Thyroid gland (tissue), 4 donors: Measurements from ENCODE around the gene MTF1. TPM values are rescaled to one million over a fixed set of nuclear protein-coding genes. Genes with fewer than 3 reads are reported as not detected.
"Not testable (repeated sequence)": the region's sequence is repeated elsewhere in the genome, so short reads cannot be mapped to it uniquely, and the experiment has no call there.

Experiments
- DNase-seq, 2 donors: peaks; one replicate each; pipeline ENCODE4 v3.0.0-alpha.2; 2019
- H3K27ac ChIP-seq, 3 donors: fragments of 200-600 bp; sonication (generic); 1 replicate in 2 of 3; 2 replicates in 1 of 3; pipeline ENCODE4 v1.5.1; 2016 to 2019; ENCODE audit warnings: mild to moderate bottlenecking in 1 of 3, moderate library complexity in 1 of 3
- H3K27me3 ChIP-seq: fragments of 200-600 bp; sonication (generic); one replicate; pipeline ENCODE4 v1.5.1; 2019
- H3K36me3 ChIP-seq, 2 donors: fragments of 200-600 bp; sonication (generic); one replicate each; pipeline ENCODE4 v1.5.1; 2016 to 2019
- H3K4me1 ChIP-seq, 2 donors: fragments of 200-600 bp; sonication (generic); one replicate each; pipeline ENCODE4 v1.5.1; 2017 to 2019
- H3K4me3 ChIP-seq, 3 donors: fragments of 200-600 bp; sonication (generic); replicated peaks in 1 of 3; 1 replicate in 2 of 3; 2 replicates in 1 of 3; pipeline ENCODE4 v1.5.1; 2016; ENCODE audit warnings: mild to moderate bottlenecking in 1 of 3
- H3K9me3 ChIP-seq: fragments of 200-600 bp; sonication (generic); one replicate; pipeline ENCODE4 v1.5.1; 2017
- POLR2A ChIP-seq, 2 donors: fragments of 450-650 bp; IDR thresholded peaks; one replicate each; pipeline ENCODE4 v1.6.1; 2017; ENCODE audit warnings: antibody characterized with exemption in 2 of 2, mild to moderate bottlenecking in 2 of 2, moderate library complexity in 1 of 2
- WGBS, 2 donors: methylation state at CpG; one replicate each; pipeline ENCODE4 v1.1.5; 2017; 5-methylcytosine and 5-hydroxymethylcytosine counted together
- intact Hi-C: fragments of 100-400 bp; cut with DNase I; formaldehyde crosslinking; loops from one replicate; pipeline ENCODE4 v1.15.1; 2023
- total RNA-seq, 4 donors: library from RNA; depleted of rRNA; stranded (reverse); fragments of >200 nt; gene quantifications; one replicate each; pipeline ENCODE4 v1.2.3, GENCODE V29; 2016
- TF ChIP-seq, protein P1 (sequence below), 6 experiments: fragments of 200-600 bp in 3 of 6; fragments of 450-650 bp in 3 of 6; sonication (generic) in 3 of 6; IDR thresholded peaks; one replicate each; pipeline ENCODE4 v1.5.1; 2016 to 2019; ENCODE audit warnings: antibody characterized with exemption in 6 of 6, mild to moderate bottlenecking in 2 of 6, inconsistent platforms in 1 of 6, moderate library complexity in 1 of 6

Gene MTF1
- 1 to 10 TPM; 4.0 to 6.9 (median 5.7) TPM for total RNA-seq

DNA sequence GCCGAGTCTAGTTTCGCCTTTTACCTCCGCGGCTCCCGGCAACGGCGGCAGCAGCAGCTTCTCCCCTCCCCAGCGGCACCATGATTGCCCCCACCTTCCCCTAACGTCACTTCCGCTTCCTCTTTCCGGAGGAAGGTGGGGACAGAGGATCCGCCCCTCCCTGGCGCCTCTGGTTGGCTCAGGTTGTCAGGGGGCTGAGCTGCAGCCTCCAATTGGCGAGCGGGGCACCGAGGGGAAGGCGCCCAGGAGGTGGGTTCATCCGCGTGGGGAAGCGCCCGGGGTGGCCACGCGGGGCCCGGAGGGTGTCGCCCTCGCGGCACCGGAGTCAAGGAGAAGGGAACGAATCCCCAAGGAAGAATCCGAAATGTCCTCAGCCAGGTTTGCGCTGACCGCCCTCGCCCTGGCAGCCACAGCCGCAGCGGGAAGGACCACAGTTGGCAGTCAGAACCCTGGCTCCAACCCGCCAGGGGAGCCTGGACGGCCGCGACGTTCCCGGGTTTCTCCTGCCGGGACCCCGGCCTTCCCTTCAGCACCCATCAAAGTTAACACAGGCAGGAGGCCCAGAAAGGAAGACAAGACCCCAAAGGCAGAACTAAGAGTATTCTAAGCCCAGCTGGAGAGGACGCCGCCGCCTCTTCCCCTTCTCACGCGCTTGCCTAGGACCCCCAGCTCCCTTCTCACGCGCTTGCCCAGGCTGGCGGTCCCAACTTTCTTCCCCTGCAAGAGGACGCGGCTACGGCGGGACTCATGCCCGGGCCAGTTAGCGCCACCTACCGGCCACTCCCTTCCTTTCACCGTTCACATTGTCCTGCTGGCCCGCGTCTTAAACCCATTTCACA is at the start of gene MTF1:
Gene MTF1, minus strand, starts transcription at position 86 of the 839 bp plus-strand sequence. CDS start 1,934 bp downstream, outside the sequence.
- intact Hi-C loops: loop anchor here (5.0 kb wide), 1 partner anchor 52 kb away; the partner anchor contains the start of genes C1orf122 and YRDC
- no peaks in the 10 kb centered on the region for H3K27me3 ChIP-seq
- peak; percentile 97 to 98 for DNase-seq
- H3K4me1 ChIP-seq: peaks cover 7 to 12% of the 10 kb centered on the region in 2 donors
- TF ChIP-seq, protein P1, sequence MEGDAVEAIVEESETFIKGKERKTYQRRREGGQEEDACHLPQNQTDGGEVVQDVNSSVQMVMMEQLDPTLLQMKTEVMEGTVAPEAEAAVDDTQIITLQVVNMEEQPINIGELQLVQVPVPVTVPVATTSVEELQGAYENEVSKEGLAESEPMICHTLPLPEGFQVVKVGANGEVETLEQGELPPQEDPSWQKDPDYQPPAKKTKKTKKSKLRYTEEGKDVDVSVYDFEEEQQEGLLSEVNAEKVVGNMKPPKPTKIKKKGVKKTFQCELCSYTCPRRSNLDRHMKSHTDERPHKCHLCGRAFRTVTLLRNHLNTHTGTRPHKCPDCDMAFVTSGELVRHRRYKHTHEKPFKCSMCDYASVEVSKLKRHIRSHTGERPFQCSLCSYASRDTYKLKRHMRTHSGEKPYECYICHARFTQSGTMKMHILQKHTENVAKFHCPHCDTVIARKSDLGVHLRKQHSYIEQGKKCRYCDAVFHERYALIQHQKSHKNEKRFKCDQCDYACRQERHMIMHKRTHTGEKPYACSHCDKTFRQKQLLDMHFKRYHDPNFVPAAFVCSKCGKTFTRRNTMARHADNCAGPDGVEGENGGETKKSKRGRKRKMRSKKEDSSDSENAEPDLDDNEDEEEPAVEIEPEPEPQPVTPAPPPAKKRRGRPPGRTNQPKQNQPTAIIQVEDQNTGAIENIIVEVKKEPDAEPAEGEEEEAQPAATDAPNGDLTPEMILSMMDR (IDR thresholded peaks at IDR 0.05): peak; percentile 71 to 95 (median 80)
- TF ChIP-seq POLR2A (IDR thresholded peaks at IDR 0.05): peak in 1 of 2 donors; percentile 88
- peak within 1 kb of the TSS; percentile 50 to 86 (median 83) for H3K27ac ChIP-seq
- H3K4me3 ChIP-seq: peak within 1 kb of the TSS; percentile 57 to 93 (median 77)
- peaks cover 11 to 12% of the 10 kb centered on the region in 2 donors for H3K36me3 ChIP-seq
- 1% methylated on average over 27 to 32 of the region's 61 CpGs for WGBS, 2 donors
- H3K9me3 ChIP-seq: no peaks in the 10 kb centered on the region

DNA sequence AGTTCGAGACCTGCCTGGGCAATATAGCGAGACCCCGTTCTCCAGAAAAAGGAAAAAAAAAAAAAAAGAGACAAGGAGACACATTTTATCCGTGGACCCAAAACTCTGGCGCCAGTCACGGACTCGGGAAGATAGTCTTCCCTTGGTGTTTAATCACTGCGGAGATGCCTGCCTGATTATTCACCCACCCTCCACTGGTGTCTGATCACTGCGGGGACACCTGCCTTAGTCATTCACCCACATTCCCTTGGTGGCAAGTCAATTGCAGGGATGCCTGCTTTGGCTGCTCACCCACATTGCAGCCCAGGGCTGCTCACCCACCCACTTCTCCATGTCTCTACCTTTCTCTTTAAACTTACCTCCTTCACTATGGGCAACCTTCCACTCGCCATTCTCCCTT is 49.1 kb upstream of the MTF1 start:
- DNase-seq, H3K9me3 ChIP-seq, H3K27me3 ChIP-seq, H3K4me3 ChIP-seq, intact Hi-C loops, H3K36me3 ChIP-seq, H3K27ac ChIP-seq, H3K4me1 ChIP-seq: not testable (repeated sequence)
- 96 to 97% methylated on average over 10 of the region's 10 CpGs for WGBS, 2 donors

DNA sequence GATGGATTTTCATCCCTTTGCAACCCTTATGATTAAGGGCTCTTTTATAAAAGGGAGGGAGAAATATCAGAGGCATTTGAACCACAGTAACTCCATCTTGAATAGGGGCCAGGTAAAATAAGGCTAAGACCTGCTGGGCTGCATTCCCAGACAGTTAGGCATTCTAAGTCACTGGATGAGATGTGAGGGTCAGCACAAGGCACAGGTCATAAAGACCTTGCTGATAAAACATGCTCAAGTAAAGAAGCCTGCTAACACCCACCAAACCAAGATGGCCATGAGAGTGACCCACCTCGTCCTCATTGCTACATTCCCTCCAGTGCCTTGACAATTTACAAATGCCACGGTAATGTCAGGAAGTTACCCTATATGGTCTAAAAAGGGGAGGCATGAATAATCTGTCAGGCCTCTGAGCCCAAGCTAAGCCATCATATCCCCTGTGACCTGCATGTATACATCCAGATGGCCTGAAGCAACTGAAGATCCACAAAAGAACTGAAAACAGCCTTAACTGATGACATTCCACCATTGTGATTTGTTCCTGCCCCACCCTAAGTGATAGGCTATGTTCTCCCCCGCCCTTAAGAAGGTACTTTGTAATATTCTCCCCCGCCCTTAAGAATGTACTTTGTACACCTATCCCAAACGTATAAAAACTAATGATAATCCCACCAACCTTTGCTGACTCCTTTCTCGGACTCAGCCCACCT is 48.2 kb upstream of the MTF1 start:
- H3K4me1 ChIP-seq, H3K27me3 ChIP-seq, DNase-seq, H3K9me3 ChIP-seq, H3K36me3 ChIP-seq, H3K4me3 ChIP-seq, intact Hi-C loops, H3K27ac ChIP-seq: not testable (repeated sequence)
- 94 to 96% methylated on average over 6 of the region's 6 CpGs for WGBS, 2 donors

DNA sequence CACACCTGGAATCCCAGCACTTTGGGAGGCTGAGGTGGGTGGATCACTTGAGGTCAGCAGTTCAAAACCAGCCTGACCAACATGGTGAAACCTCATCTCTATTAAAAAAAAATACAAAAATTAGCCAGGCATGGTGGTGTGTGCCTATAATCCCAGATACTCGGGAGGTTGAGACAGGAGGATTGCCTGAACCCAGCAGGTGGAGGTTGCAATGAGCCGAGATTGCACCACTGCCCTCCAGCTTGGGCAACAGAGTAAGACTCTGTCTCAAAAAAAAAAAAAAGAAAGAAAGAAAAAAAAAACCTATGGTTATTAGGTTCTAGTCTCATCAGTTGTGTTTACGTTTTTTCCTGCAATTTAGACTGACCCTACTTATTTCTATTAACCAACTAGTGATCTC is 47.2 kb upstream of the MTF1 start:
- DNase-seq, H3K27me3 ChIP-seq, H3K36me3 ChIP-seq, H3K9me3 ChIP-seq, H3K27ac ChIP-seq, H3K4me1 ChIP-seq, intact Hi-C loops, H3K4me3 ChIP-seq: not testable (repeated sequence)
- 98% methylated on average over 3 of the region's 3 CpGs for WGBS, 2 donors

DNA sequence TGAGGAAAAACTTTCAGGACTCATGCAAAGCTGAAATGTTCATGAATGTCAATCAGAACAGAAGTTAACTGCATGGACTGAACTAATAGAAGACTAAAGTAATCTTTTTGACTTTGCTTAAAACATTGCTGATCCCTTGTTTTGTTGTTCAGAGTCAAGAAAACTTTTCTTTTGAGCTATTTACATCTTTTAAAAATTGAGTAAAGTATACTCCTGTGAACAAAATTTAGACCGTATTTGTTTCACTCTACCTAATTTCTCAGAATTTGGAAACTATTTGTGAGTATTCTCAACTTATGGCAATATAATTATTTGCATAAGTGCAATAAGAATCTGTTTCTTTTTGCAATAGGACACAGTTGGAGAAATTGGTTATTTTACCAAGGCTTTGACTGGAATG is 46.3 kb upstream of the MTF1 start:
- WGBS, 2 donors: 94 to 98% methylated on average over 1 of the region's 1 CpG
- no peaks in the 10 kb centered on the region for H3K36me3 ChIP-seq
- no peak overlapping the region for H3K4me3 ChIP-seq
- no peak for TF ChIP-seq POLR2A (IDR thresholded peaks at IDR 0.05)
- TF ChIP-seq, protein P1 (IDR thresholded peaks at IDR 0.05): no peak
- no peaks in the 10 kb centered on the region for H3K9me3 ChIP-seq
- H3K27ac ChIP-seq: no peak overlapping the region
- intact Hi-C loops: no loop called here
- H3K4me1 ChIP-seq: no peaks in the 10 kb centered on the region
- no peaks in the 10 kb centered on the region for H3K27me3 ChIP-seq
- no peak for DNase-seq

DNA sequence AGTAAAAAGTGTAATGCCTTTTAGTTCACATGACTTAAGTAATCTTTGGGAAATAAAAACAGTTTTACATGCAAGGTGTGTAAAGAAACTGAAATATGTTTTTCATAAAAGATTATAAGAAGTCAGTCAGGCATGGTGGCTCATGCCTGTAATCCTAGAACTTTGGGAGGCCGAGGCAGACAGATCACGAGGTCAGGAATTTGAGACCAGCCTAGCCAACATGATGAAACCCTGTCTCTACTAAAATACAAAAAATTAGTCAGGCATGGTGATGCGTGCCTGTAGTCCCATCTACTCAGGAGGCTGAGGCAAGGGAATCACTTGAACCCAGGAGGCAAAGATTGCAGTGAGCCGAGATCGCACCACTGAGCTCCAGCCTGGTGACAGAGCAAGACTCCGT is 44.5 kb upstream of the MTF1 start:
- H3K4me1 ChIP-seq, DNase-seq, H3K36me3 ChIP-seq, H3K27ac ChIP-seq, H3K9me3 ChIP-seq, H3K4me3 ChIP-seq, intact Hi-C loops, H3K27me3 ChIP-seq: not testable (repeated sequence)
- WGBS, 2 donors: 97 to 98% methylated on average over 6 of the region's 6 CpGs

DNA sequence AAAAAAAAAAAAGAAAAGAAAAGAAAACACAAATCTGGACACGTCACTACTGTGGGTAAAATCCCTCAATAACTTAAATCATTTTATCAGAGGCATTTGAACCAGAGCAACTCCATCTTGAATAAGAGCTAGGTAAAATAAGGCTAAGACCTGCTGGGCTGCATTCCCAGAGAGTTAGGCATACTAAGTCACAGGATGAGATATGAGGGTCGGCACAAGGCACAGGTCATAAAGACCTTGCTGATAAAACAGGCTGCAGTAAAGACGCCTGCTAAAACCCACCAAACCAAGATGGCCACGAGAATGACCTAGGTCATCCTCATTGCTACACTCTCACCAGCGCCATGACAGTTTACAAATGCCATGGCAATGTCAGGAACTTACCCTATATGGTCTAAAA is 43.6 kb upstream of the MTF1 start:
- Histone ChIP-seq H3K27ac (no peak overlapping the region), H3K4me1 (no peaks in the 10 kb centered on the region), H3K4me3 (no peak overlapping the region), H3K9me3 (no peaks in the 10 kb centered on the region), H3K36me3 (no peaks in the 10 kb centered on the region), H3K27me3 (no peaks in the 10 kb centered on the region)
- no peak for DNase-seq
- TF ChIP-seq POLR2A (IDR thresholded peaks at IDR 0.05): no peak
- TF ChIP-seq, protein P1 (IDR thresholded peaks at IDR 0.05): no peak
- 96 to 99% methylated on average over 5 of the region's 5 CpGs for WGBS, 2 donors
- intact Hi-C loops: no loop called here
